Glutamatergic neuron (in vitro differentiated cells): ENCODE measurements around the gene PLSCR4. TPM values are rescaled to one million over a fixed set of nuclear protein-coding genes. Genes with fewer than 3 reads are reported as not detected.

Experiments
- DNase-seq: peaks from one replicate; pipeline ENCODE4 v3.0.0; 2022
- H3K27ac Mint-ChIP-seq: one replicate; pipeline ENCODE4 v1.8.0; 2020; ENCODE audit warnings: mild to moderate bottlenecking, mixed read lengths, inconsistent platforms; ENCODE audit not compliant: unreplicated experiment
- H3K27me3 Mint-ChIP-seq: one replicate; pipeline ENCODE4 v1.8.0; 2020; ENCODE audit warnings: mild to moderate bottlenecking, moderate library complexity, mixed read lengths, inconsistent platforms; ENCODE audit not compliant: unreplicated experiment
- H3K36me3 Mint-ChIP-seq: one replicate; pipeline ENCODE4 v1.8.0; 2020; ENCODE audit warnings: mild to moderate bottlenecking, mixed read lengths, inconsistent platforms; ENCODE audit not compliant: unreplicated experiment
- H3K4me1 Mint-ChIP-seq: one replicate; pipeline ENCODE4 v1.8.0; 2020; ENCODE audit warnings: mild to moderate bottlenecking, low read depth, mixed read lengths, inconsistent platforms; ENCODE audit not compliant: unreplicated experiment
- H3K4me3 Mint-ChIP-seq: one replicate; pipeline ENCODE4 v1.8.0; 2020; ENCODE audit warnings: mild to moderate bottlenecking, mixed read lengths, inconsistent platforms; ENCODE audit not compliant: unreplicated experiment
- H3K9me3 Mint-ChIP-seq: one replicate; pipeline ENCODE4 v1.8.0; 2020; ENCODE audit warnings: mild to moderate bottlenecking, moderate library complexity, mixed read lengths, inconsistent platforms; ENCODE audit not compliant: unreplicated experiment
- total RNA-seq: library from RNA; stranded (reverse); fragmentation: NEBNext Ultra II Directional; extraction: Animal tissue kit (Norgen Biotek cat#: 25700); gene quantifications from one replicate; pipeline ENCODE4 v1.2.1, GENCODE V29; 2021; ENCODE audit not compliant: unreplicated experiment
- TF ChIP-seq, protein P1 (sequence below): fragments of 200-600 bp; sonication (generic); IDR thresholded peaks from one replicate; pipeline ENCODE4 v1.5.0; 2021; ENCODE audit not compliant: partially characterized antibody, unreplicated experiment

PLSCR4 gene
- total RNA-seq, 1 donor from 2014 or later: not detected

DNA sequence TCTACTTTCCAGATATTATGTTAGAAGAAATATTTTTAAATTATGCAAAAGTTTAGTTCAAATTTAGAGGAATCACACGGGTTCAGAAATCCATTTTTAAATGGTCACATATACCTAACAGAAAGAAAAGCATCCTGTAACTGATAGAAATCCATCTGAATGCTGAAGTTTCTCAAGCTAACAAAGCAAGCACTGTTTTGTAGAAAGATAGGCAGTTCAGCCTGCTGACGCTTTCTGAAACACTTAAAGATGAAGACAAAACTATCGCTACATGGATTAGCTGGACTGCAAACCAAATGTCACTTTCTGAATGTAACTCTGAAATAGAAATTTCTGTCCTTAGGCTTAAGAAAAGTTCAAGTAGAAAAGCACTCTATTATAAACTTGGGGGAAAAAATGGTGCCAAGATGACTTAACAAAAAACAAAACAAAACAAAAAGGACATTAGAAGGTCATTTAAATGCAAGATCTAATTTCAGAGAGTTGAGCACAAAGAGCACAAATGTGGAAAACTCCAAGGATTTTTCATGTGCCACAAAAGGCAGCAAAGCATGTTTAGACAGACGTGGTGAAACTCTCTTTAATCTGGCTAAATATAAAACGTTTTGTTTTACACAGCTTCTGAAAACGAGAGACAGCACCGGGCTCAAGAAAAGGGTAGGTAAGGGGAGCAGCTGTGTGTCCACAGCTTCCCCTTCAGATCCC lies 91.1 kb downstream of the PLSCR4 start:
- DNase-seq: no peak
- Mint-ChIP-seq H3K27ac (peak overlapping the region; percentile 87), H3K4me1 (peaks cover 24% of the 10 kb centered on the region), H3K9me3 (peaks cover 9% of the 10 kb centered on the region), H3K27me3 (no peaks in the 10 kb centered on the region), H3K36me3 (no peaks in the 10 kb centered on the region), H3K4me3 (peak overlapping the region; percentile 92)
- TF ChIP-seq, protein P1, sequence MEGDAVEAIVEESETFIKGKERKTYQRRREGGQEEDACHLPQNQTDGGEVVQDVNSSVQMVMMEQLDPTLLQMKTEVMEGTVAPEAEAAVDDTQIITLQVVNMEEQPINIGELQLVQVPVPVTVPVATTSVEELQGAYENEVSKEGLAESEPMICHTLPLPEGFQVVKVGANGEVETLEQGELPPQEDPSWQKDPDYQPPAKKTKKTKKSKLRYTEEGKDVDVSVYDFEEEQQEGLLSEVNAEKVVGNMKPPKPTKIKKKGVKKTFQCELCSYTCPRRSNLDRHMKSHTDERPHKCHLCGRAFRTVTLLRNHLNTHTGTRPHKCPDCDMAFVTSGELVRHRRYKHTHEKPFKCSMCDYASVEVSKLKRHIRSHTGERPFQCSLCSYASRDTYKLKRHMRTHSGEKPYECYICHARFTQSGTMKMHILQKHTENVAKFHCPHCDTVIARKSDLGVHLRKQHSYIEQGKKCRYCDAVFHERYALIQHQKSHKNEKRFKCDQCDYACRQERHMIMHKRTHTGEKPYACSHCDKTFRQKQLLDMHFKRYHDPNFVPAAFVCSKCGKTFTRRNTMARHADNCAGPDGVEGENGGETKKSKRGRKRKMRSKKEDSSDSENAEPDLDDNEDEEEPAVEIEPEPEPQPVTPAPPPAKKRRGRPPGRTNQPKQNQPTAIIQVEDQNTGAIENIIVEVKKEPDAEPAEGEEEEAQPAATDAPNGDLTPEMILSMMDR: no peak

DNA sequence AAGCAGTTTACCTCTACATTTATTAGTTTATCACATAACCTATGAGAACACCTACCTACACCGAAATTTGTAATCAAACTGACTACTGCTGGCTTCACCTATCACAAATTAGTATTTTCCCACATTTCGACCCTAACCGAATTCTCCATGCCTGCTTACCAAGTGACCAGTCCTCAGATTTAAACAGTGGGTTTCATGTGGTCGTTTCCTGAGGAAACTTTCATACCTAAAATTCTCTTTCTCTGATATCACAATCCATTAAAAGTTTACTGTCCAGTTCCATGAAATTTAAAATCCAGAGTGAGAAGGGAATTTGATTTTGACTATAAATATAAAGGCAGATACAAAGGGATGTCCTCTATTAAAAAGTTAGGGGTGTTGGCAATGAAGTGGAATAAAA lies 91.9 kb downstream of the PLSCR4 start:
- Mint-ChIP-seq H3K4me1 (peaks cover 31% of the 10 kb centered on the region), H3K27me3 (no peaks in the 10 kb centered on the region), H3K27ac (peak overlapping the region; percentile 46), H3K9me3 (peaks cover 9% of the 10 kb centered on the region), H3K4me3 (peak overlapping the region; percentile 92), H3K36me3 (no peaks in the 10 kb centered on the region)
- no peak for DNase-seq
- TF ChIP-seq, protein P1: no peak

DNA sequence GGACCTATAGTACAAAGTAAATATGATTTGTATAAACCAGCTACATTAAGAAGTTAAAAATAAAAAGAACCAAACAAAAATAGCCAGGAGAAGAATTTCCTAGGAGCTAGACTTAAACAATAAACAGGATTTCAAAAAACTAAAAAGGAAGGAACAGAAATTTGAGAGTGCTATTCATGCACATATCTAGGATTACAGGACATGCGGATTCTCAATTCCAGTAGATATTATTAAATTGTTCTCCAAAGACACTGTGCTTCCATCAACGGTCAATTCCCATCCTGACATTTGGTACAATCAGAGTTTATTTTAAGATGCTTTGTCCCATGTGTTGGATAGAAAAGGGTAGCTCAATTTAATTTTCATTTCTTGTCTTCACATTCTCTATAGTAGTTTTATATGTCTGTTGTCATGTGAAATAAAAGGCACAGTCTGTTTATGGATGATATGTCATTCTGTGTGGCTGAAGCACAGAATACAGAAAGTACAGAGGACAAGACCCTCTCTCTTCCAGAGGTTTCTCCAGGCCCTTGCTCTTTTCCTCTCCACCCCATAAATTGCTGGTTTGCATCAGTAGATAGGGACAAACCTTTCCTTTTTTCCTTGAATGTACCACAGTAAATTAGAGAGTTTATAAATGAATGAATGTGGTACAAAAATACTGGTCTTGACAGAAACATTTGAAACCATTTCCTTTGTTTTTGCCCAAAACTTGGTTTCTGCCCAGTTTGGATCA lies 93.4 kb downstream of the PLSCR4 start:
- TF ChIP-seq, protein P1: no peak
- peak overlapping the region; percentile 68 for H3K4me3 Mint-ChIP-seq
- no peak for DNase-seq
- H3K36me3 Mint-ChIP-seq: no peaks in the 10 kb centered on the region
- peak overlapping the region; percentile 0 for H3K27ac Mint-ChIP-seq
- peaks cover 45% of the 10 kb centered on the region for H3K4me1 Mint-ChIP-seq
- H3K27me3 Mint-ChIP-seq: no peaks in the 10 kb centered on the region
- peaks cover 10% of the 10 kb centered on the region for H3K9me3 Mint-ChIP-seq

DNA sequence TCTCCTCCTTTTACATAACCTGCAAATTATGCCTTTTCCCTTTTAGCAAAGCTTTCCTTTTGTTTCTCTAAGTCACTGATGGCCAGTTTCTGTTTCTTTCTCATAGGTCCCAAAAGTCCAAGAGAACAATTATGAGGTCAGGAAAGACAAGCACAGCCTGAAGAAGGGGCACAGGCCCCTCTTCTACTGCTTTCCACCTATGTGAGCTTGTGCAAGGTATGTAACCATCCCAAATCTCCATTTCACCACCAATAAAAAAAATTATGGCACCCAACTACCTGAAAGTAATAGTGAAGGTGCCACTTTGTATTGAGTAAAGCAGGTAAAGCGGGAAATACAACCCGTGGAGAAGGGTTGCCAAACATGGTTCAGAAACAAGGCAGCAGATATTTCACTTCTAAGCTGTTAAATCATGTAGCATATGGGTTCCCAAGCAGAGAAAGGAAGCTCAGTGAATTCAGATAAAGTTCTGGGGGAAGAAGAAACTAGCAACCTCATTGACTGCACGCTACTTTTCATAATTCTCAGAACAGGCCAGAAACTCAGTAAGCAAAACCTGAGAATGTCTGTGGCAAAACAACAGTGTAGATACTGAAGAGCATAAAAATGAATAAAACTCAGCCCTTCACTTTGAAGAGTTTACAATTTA lies 94.1 kb downstream of the PLSCR4 start:
- peaks cover 40% of the 10 kb centered on the region for H3K4me1 Mint-ChIP-seq
- peak overlapping the region; percentile 71 for H3K4me3 Mint-ChIP-seq
- TF ChIP-seq, protein P1: no peak
- no peaks in the 10 kb centered on the region for H3K36me3 Mint-ChIP-seq
- peak overlapping the region; percentile 45 for H3K27ac Mint-ChIP-seq
- DNase-seq: no peak
- H3K9me3 Mint-ChIP-seq: peaks cover 9% of the 10 kb centered on the region
- H3K27me3 Mint-ChIP-seq: no peaks in the 10 kb centered on the region
